B cell (primary cell): ENCODE data around the gene ADAP1. TPM values are rescaled to one million over a fixed set of nuclear protein-coding genes. Genes with fewer than 3 reads are reported as not detected.

Source experiments
- ATAC-seq: fragments of 200-7000 bp; cut with Tn5 transposase; one replicate; pipeline ENCODE4 v1.10.0; 2021; ENCODE audit warnings: low read depth, mild to moderate bottlenecking, moderate number of reproducible peaks, moderate library complexity
- CTCF ChIA-PET: fragments of 350-600 bp; sonication (Branson Sonifier 250); formaldehyde crosslinking; loops from one replicate; lab custom pipeline; 2021; ENCODE audit warnings: antibody characterized with exemption, inconsistent platforms; lab: Charles Lee
- POLR2A ChIA-PET: fragments of 350-600 bp; sonication (Branson Sonifier 250); formaldehyde crosslinking; loops from one replicate; lab custom pipeline; 2021; ENCODE audit warnings: antibody characterized with exemption; lab: Charles Lee
- DNase-seq: peaks from one replicate; pipeline ENCODE4 v3.0.0; 2013
- H2AFZ ChIP-seq: 2 replicates; pipeline ENCODE4 v1.6.1; 2012; ENCODE audit warnings: mild to moderate bottlenecking, low read depth, low read length; ENCODE audit not compliant: insufficient read depth, poor library complexity, severe bottlenecking
- H3K27ac ChIP-seq, 2 donors: 1 replicate in 1 of 2; 2 replicates in 1 of 2; pipeline ENCODE4 v1.5.1; 2012 to 2013; ENCODE audit warnings: low read length in 2 of 2, mild to moderate bottlenecking in 2 of 2, moderate library complexity in 1 of 2
- H3K27me3 ChIP-seq, 4 experiments: fragments of 200-600 bp in 1 of 4; sonication (generic) in 1 of 4; replicated peaks in 1 of 4; 1 replicate in 2 of 4; 2 replicates in 2 of 4; pipeline versions ENCODE4 v1.6.1 to v1.7.0; 2013 to 2016; ENCODE audit warnings: low read length in 3 of 4, mild to moderate bottlenecking in 2 of 4, mixed read lengths in 1 of 4, moderate library complexity in 1 of 4; ENCODE audit not compliant: insufficient read depth in 4 of 4, control insufficient read depth in 3 of 4; ENCODE audit errors: control extremely low read depth in 1 of 4
- H3K36me3 ChIP-seq, 2 experiments: replicated peaks in 1 of 2; 1 replicate in 1 of 2; 2 replicates in 1 of 2; pipeline versions ENCODE4 v1.6.1 to v1.7.1; 2013; ENCODE audit warnings: low read length in 1 of 2; ENCODE audit not compliant: insufficient read depth in 2 of 2, control insufficient read depth in 1 of 2; ENCODE audit errors: control extremely low read depth in 1 of 2, extremely low read depth in 1 of 2
- H3K4me1 ChIP-seq, 2 donors: fragments of 200-600 bp in 1 of 2; sonication (generic) in 1 of 2; 1 replicate in 1 of 2; 2 replicates in 1 of 2; pipeline versions ENCODE4 v1.5.1 to v1.6.1; 2013 to 2017; ENCODE audit warnings: low read length in 2 of 2; ENCODE audit not compliant: control insufficient read depth in 2 of 2, insufficient read depth in 2 of 2
- H3K4me2 ChIP-seq: replicated peaks from 2 replicates; pipeline ENCODE3; 2012; ENCODE audit warnings: mild to moderate bottlenecking, low read depth, low read length; ENCODE audit not compliant: poor library complexity, severe bottlenecking
- H3K4me3 ChIP-seq, 5 experiments: fragments of 200-600 bp in 1 of 5; sonication (generic) in 1 of 5; 1 replicate in 3 of 5; 2 replicates in 2 of 5; pipeline versions ENCODE4 v1.5.1 to v1.7.0; 2011 to 2016; ENCODE audit warnings: low read length in 4 of 5, mild to moderate bottlenecking in 4 of 5, low read depth in 2 of 5, control low read depth in 1 of 5, moderate library complexity in 1 of 5; ENCODE audit not compliant: insufficient read depth in 1 of 5; ENCODE audit errors: control extremely low read depth in 1 of 5, extremely low read depth in 1 of 5
- H3K79me2 ChIP-seq: fragments of 200-600 bp; sonication (generic); one replicate; pipeline ENCODE4 v1.6.0; 2016; ENCODE audit warnings: low read length; ENCODE audit not compliant: control insufficient read depth, insufficient read depth
- H3K9ac ChIP-seq: fragments of 200-600 bp; sonication (generic); 2 replicates; pipeline ENCODE4 v1.6.1; 2017; ENCODE audit warnings: mild to moderate bottlenecking, low read length, moderate library complexity
- H3K9me3 ChIP-seq, 3 donors: one replicate each; pipeline versions ENCODE4 v1.6.1 to v1.7.1; 2013; ENCODE audit warnings: low read length in 2 of 3; ENCODE audit not compliant: control insufficient read depth in 2 of 3, insufficient read depth in 1 of 3; ENCODE audit errors: control extremely low read depth in 1 of 3
- H4K20me1 ChIP-seq: 2 replicates; pipeline ENCODE4 v1.6.0; 2012; ENCODE audit warnings: mild to moderate bottlenecking, low read length; ENCODE audit not compliant: insufficient read depth, control insufficient read depth, poor library complexity, severe bottlenecking
- H3K27ac Mint-ChIP-seq: one replicate; pipeline ENCODE4 v1.8.0; 2021; ENCODE audit warnings: mixed read lengths
- H3K27me3 Mint-ChIP-seq: one replicate; pipeline ENCODE4 v1.8.0; 2021; ENCODE audit warnings: mixed read lengths
- H3K4me1 Mint-ChIP-seq: one replicate; pipeline ENCODE4 v1.8.0; 2021; ENCODE audit warnings: mixed read lengths
- H3K4me3 Mint-ChIP-seq: one replicate; pipeline ENCODE4 v1.8.0; 2021; ENCODE audit warnings: mixed read lengths
- H3K9me3 Mint-ChIP-seq: one replicate; pipeline ENCODE4 v1.8.0; 2022; ENCODE audit warnings: mixed read lengths; ENCODE audit not compliant: insufficient read depth
- CTCF ChIP-seq: fragments of 200-600 bp; IDR thresholded peaks from one replicate; pipeline ENCODE4 v1.8.0; 2022; ENCODE audit warnings: antibody characterized with exemption, mild to moderate bottlenecking
- EZH2 ChIP-seq: IDR thresholded peaks from 2 replicates; pipeline ENCODE4 v1.6.1; 2012; ENCODE audit warnings: borderline replicate concordance, low read depth, mild to moderate bottlenecking, moderate library complexity, low read length; ENCODE audit not compliant: insufficient read depth, poor library complexity, severe bottlenecking
- whole genome bisulfite sequencing: methylation state at CpG from one replicate; pipeline ENCODE4 v1.1.5; 2013; ENCODE audit warnings: missing lambda C conversion rate; ENCODE audit not compliant: insufficient coverage; 5-methylcytosine and 5-hydroxymethylcytosine counted together
- intact Hi-C: fragments of 100-400 bp; cut with micrococcal nuclease; formaldehyde crosslinking; loops from one replicate; pipeline ENCODE4 v1.10.0; 2022
- polyA plus RNA-seq: library from polyadenylated mRNA; depleted of rRNA; stranded (reverse); fragments of >200 nt; gene quantifications from 2 replicates; pipeline ENCODE4 v1.2.3, GENCODE V29; 2012
- total RNA-seq, 2 donors: library from RNA; stranded (reverse); fragments of 120-200 nt in 1 of 2; gene quantifications; 1 replicate in 1 of 2; 2 replicates in 1 of 2; pipeline versions ENCODE4 v1.2.3 to v1.2.4, GENCODE V29; 2013 to 2022

The ADAP1 gene
- total and polyA plus RNA-seq, 2 donors (not counting 1 experiment from before 2014, with no cell fraction given): 10.8 to 12.9 TPM

DNA sequence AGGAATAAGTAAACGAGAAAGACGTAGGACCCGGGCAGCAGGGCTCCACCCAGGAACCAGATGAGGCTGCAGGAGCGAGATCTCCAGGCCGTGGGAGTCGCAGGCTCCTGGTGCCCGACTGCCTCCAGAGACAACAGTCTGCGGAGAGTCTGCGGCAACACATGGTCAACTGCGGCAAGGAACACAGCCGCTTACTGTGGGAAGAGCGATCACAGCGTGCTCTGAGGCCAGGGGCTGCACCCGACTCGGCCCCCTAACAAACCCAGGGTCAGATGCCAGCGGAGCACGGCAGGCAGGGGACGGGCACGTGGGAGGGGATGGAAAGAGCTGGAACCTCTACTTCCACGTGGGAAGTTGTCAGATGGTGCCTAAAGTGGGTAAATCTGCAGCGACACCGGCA lies 51.5 kb downstream of the ADAP1 start:
- H3K79me2 ChIP-seq: no peaks in the 10 kb centered on the region
- Mint-ChIP-seq H3K9me3 (no peaks in the 10 kb centered on the region), H3K4me1 (no peaks in the 10 kb centered on the region), H3K27me3 (peaks cover 9% of the 10 kb centered on the region), H3K27ac (no peak overlapping the region), H3K4me3 (no peak overlapping the region)
- peaks cover 0 to 5% (median 0%) of the 10 kb centered on the region in 3 donors for H3K9me3 ChIP-seq
- POLR2A ChIA-PET: no interaction called here
- CTCF ChIA-PET: no interaction called here
- DNase-seq (no peak), ATAC-seq (no peak)
- H3K9ac ChIP-seq: no peak overlapping the region
- no peak overlapping the region for H3K4me2 ChIP-seq
- intact Hi-C loops: no loop called here
- WGBS: 92% methylated on average over 22 of the region's 22 CpGs
- H3K36me3 ChIP-seq: no peaks in the 10 kb centered on the region
- no peak overlapping the region for H3K4me3 ChIP-seq
- no peaks in the 10 kb centered on the region for H4K20me1 ChIP-seq
- TF ChIP-seq CTCF (no peak), EZH2 (no peak)
- H2AFZ ChIP-seq: no peak overlapping the region
- peaks cover 0 to 5% of the 10 kb centered on the region in 2 donors for H3K4me1 ChIP-seq
- no peak overlapping the region for H3K27ac ChIP-seq
- no peaks in the 10 kb centered on the region for H3K27me3 ChIP-seq

- Mint-ChIP-seq H3K27ac (no peak overlapping the region), H3K27me3 (peaks cover 9% of the 10 kb centered on the region), H3K4me3 (no peak overlapping the region), H3K9me3 (no peaks in the 10 kb centered on the region), H3K4me1 (no peaks in the 10 kb centered on the region)
- peak; percentile 64 for ATAC-seq
- WGBS: 57% methylated on average over 15 of the region's 24 CpGs
- CTCF ChIA-PET: no interaction called here
- DNase-seq: peak; percentile 44
- Histone ChIP-seq H3K9ac (no peak overlapping the region), H3K4me1 (peaks cover 0 to 5% of the 10 kb centered on the region in 2 donors), H3K79me2 (no peaks in the 10 kb centered on the region), H3K4me3 (no peak overlapping the region), H2AFZ (no peak overlapping the region), H3K36me3 (peaks cover 0 to 6% of the 10 kb centered on the region in 2 experiments), H3K27ac (no peak overlapping the region), H3K27me3 (no peaks in the 10 kb centered on the region), H3K9me3 (no peaks in the 10 kb centered on the region), H4K20me1 (peaks cover 7% of the 10 kb centered on the region), H3K4me2 (no peak overlapping the region)
- no peak for TF ChIP-seq CTCF
- no peak for TF ChIP-seq EZH2
- POLR2A ChIA-PET: no interaction called here
- intact Hi-C loops: no loop called here
These were observed 52.9 kb downstream of the ADAP1 start for GRCh38 chr7:901388-902154.
